Activated CD4-positive, alpha-beta T cell treated with anti-CD3 and anti-CD28 coated beads, Interleukin-2, amount 50 U/mL, for 24 hours (primary cell): ENCODE data around the gene ABCG1.
A peak's percentile ranks its signal among the peaks of the same experiment; 100 is the strongest.

Experiments
- DNase-seq, 2 donors: peaks; one replicate each; pipeline ENCODE4 v3.0.0-alpha.2; 2020; ENCODE audit warnings: low read depth in 1 of 2, low spot score in 1 of 2

Gene ABCG1

GRCh38 chr21:42317826-42318746 is 99.1 kb downstream of the ABCG1 start:
- no peak for DNase-seq

- DNase-seq, result no peak
These were observed 100.4 kb downstream of the ABCG1 start for GRCh38 chr21:42319376-42319775.

- no peak for DNase-seq
These were observed 101.1 kb downstream of the ABCG1 start for GRCh38 chr21:42319851-42320572.

- no peak for DNase-seq
These were observed 101.9 kb downstream of the ABCG1 start for GRCh38 chr21:42320791-42321190.

- DNase-seq, result no peak
These were observed 102.3 kb downstream of the ABCG1 start for GRCh38 chr21:42321231-42321630.

DNA sequence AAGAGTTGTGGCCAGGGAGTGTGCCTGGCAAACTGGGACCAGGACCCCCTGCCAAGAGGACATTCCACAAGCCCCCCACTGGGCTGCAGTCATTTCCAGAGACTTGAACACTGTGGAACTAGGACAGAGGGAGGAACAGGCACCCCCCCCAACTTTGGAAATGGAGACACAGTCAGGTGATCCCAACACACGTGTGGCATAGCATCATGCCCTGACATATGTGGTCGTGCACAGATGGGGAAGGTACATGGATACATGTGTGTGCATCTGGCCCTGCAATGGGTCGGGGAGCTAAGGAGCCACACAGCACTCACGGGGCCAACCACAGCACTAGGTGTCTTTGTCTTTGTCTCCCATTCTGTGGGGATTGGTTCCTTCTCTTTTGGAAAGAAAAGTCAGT is 102.9 kb downstream of the ABCG1 start:
- DNase-seq, result no peak

DNA sequence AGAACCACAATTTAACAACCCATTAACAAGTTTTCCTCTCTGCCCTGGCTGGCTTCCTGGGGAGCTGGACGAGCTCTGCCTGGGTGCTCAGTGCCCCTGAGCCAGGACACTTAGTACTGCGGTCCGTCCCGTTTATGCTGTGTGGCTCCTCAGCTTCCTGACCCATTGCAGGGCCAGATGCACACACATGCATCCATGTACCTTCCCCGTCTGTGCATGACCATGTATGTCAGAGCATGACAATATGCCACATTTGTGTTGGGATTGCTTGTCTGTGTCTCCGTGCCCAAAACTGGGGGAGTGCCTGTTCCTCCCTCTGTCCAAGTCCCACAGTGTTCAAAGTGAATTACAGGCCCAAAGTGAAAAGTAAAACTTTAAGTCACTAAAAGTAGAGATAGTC is 106.0 kb downstream of the ABCG1 start:
- no peak for DNase-seq

- DNase-seq, result no peak
These were observed 111.7 kb downstream of the ABCG1 start for GRCh38 chr21:42330380-42331371.

DNA sequence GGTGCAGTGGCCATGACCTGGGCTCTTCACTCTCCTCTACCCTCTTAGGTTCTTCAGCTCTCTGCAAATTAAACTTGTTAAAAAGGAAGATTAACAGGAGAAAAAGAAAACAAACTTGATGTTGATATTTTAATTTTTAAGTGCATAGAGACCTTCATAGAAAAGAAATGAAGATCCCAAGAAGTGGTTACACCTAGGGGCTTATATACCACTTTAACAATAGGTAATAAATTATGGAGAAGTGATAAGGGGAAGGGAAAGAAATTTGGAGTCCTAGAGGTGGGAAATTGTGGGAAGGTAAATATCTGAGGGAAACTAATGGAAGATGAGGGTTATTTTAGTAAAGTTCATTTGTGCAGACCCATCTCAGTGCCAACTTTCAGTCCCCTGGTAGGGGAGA is 112.7 kb downstream of the ABCG1 start:
- no peak for DNase-seq

GRCh38 chr21:42332557-42333317 is 113.8 kb downstream of the ABCG1 start:
- no peak for DNase-seq

GRCh38 chr21:42336054-42336453 is 117.1 kb downstream of the ABCG1 start:
- no peak for DNase-seq

DNA sequence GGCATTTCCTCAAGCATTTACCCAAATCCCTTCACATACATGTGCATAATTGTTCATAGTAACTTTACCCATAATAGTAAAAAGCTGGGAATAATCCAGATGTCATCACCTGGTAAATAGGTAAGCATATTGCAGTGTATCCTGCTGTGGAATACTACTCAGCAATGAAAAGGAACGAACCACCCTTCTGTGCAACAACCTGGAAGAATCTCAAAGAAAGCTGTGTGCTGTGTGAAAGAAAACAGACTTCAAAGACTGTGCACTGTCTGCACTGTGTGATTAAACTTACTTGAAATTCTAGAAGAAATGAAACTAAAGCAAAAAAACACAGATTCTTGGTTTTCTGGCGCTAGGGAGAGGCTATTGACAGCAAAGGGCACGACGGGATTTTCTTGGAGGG is 118.3 kb downstream of the ABCG1 start:
- DNase-seq, result no peak

DNA sequence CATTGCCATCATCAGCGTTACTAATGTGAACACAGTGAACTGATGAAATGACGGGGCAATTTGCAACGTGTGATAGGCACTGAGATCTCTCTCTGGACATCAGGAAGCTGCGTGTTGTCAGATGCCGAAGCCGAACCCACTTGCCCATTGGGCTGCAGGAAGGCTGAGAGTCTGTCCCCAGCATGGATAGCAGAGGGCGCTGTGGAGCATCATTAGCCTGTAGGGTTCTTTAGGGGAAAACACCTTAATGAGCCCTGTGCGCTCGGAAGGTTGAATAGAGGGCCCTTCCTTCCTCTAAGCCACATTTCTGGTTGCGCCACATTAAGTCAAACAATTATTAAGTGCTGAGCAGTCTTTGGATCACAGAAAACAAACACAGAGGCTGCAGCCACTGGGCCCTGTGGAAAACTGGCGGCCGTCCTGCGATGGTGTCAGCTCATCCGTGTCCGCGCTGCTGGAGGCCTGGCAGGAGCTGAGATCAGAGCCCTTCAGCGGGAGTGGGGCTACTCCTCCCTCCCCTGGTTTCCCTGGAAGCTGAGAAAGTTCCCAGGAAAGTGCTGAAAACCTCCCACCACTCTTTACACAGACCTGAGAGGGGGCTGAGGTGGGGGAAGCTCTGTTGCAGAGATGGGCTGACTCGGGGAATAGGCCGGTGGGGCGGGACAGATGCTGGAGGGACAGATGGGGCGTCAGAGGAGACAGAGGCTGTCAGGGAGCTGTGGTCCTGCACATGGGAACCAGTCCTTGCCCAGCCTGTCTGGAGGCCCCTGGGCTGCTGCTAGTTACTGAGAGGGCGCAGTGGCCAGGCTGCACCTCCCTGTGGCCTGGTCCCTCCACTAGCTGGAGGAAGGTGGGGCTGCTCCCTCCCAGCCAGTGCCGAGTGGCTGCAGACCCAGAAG is 119.1 kb downstream of the ABCG1 start:
- DNase-seq, result peak; percentile 70 to 80

DNA sequence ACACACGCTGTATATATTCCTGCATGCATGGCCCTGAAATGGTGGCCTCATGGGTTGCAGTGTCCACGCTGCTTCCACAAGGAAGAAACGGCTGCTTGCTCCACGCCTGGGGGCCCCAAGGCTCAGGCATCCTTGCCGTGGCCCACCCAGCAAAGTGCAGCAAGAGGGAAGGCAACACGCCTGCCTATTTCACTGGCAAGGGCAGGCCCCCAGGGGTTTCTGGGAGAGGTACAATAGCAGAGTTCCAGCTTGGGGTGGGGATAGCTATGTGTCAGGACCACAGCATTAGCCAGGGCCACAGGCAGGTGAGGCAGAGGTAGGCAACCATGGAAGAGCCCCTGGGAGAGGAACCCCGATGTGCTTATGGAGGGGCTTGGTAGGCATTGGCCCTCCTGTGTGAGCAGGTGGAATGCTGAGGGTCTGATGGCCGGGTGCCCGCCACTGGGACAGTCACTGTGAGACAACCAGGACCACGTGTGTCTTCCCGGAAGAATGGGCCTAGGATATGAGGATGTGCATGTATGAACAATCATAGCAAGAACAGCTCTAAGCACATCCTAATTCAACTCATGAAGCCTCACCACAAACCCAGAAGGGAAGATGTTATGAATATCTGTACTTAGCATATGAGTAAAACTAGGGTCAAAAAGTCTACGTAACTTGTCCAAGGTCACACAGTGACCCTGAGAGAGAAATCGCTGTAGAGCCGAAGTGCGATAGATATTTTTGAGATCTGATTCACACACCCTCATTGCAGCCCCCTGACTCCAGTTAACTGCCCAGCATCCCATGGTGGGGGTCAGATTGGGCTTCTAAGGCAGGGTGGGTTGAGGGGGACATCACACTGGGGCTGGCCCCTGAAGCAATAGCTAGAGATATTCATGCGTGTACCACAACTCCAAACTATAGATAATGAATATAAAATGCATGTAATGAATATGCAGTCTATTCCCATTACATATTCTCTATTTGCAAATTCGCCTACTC is 120.1 kb downstream of the ABCG1 start:
- no peak for DNase-seq

- no peak for DNase-seq
These were observed 121.5 kb downstream of the ABCG1 start for GRCh38 chr21:42340187-42341050.

GRCh38 chr21:42341776-42342542 is 123.0 kb downstream of the ABCG1 start:
- no peak for DNase-seq
